ENCODE measurements around the gene PARD3. TPM values are rescaled to one million over a fixed set of nuclear protein-coding genes. Genes with fewer than 3 reads are reported as not detected.

Gene PARD3
- total RNA-seq, 1 donor from 2014 or later = 25.3 TPM

- DNase-seq (no peak), ATAC-seq (no peak)
- intact Hi-C loops (cut with micrococcal nuclease) = no loop called here
Observed at GRCh38 chr10:34152434-34152833, 662.7 kb downstream of the PARD3 start.

GRCh38 chr10:34151931-34152330 is 663.2 kb downstream of the PARD3 start:
- no peak for ATAC-seq
- intact Hi-C loops (cut with micrococcal nuclease) = no loop called here
- no peak for DNase-seq

- no peak for ATAC-seq
- DNase-seq = no peak
- intact Hi-C loops (cut with micrococcal nuclease) = no loop called here
Observed at GRCh38 chr10:34151481-34151880, 663.6 kb downstream of the PARD3 start.

- intact Hi-C loops (cut with micrococcal nuclease) = no loop called here
- DNase-seq (no peak), ATAC-seq (no peak)
Observed at GRCh38 chr10:34150103-34150502, 665.0 kb downstream of the PARD3 start.

GRCh38 chr10:34148305-34148657 is 666.8 kb downstream of the PARD3 start:
- no peak for ATAC-seq
- intact Hi-C loops (cut with micrococcal nuclease) = no loop called here
- no peak for DNase-seq

GRCh38 chr10:34147641-34148304 is 667.3 kb downstream of the PARD3 start:
- DNase-seq (no peak), ATAC-seq (no peak)
- intact Hi-C loops (cut with micrococcal nuclease) = no loop called here

- intact Hi-C loops (cut with micrococcal nuclease) = no loop called here
- ATAC-seq = no peak
- DNase-seq = no peak
Observed at GRCh38 chr10:34145715-34146114, 669.4 kb downstream of the PARD3 start.

- DNase-seq (no peak), ATAC-seq (no peak)
- intact Hi-C loops (cut with micrococcal nuclease) = no loop called here
Observed at GRCh38 chr10:34143466-34143865, 671.6 kb downstream of the PARD3 start.

- ATAC-seq (no peak), DNase-seq (no peak)
- intact Hi-C loops (cut with micrococcal nuclease) = no loop called here
Observed at GRCh38 chr10:34141032-34141680, 673.9 kb downstream of the PARD3 start.

GRCh38 chr10:34139559-34139958 is 675.5 kb downstream of the PARD3 start:
- DNase-seq = no peak
- intact Hi-C loops (cut with micrococcal nuclease) = no loop called here
- ATAC-seq = no peak

- intact Hi-C loops (cut with micrococcal nuclease) = no loop called here
- ATAC-seq (no peak), DNase-seq (no peak)
Observed at GRCh38 chr10:34137955-34138354, 677.1 kb downstream of the PARD3 start.

GRCh38 chr10:34137201-34137600 is 677.9 kb downstream of the PARD3 start:
- no peak for DNase-seq
- no peak for ATAC-seq
- intact Hi-C loops (cut with micrococcal nuclease) = no loop called here

- DNase-seq (no peak), ATAC-seq (no peak)
- intact Hi-C loops (cut with micrococcal nuclease) = no loop called here
Observed at GRCh38 chr10:34135515-34135914, 679.6 kb downstream of the PARD3 start.

GRCh38 chr10:34134602-34135001 is 680.5 kb downstream of the PARD3 start:
- intact Hi-C loops (cut with micrococcal nuclease) = no loop called here
- DNase-seq (no peak), ATAC-seq (no peak)

GRCh38 chr10:34133406-34133805 is 681.7 kb downstream of the PARD3 start:
- DNase-seq (no peak), ATAC-seq (no peak)
- intact Hi-C loops (cut with micrococcal nuclease) = no loop called here

- DNase-seq = no peak
- no peak for ATAC-seq
- intact Hi-C loops (cut with micrococcal nuclease) = no loop called here
Observed at GRCh38 chr10:34131152-34131551, 683.9 kb downstream of the PARD3 start.

- no peak for ATAC-seq
- DNase-seq = no peak
- intact Hi-C loops (cut with micrococcal nuclease) = no loop called here
Observed at GRCh38 chr10:34127676-34128075, 687.4 kb downstream of the PARD3 start.

GRCh38 chr10:34126371-34127151 is 688.5 kb downstream of the PARD3 start:
- DNase-seq (no peak), ATAC-seq (no peak)
- intact Hi-C loops (cut with micrococcal nuclease) = no loop called here

- intact Hi-C loops (cut with micrococcal nuclease) = no loop called here
- ATAC-seq (no peak), DNase-seq (no peak)
Observed at GRCh38 chr10:34125702-34126101, 689.4 kb downstream of the PARD3 start.

GRCh38 chr10:34124522-34125035 is 690.5 kb downstream of the PARD3 start:
- ATAC-seq = peak; percentile 68
- DNase-seq = no peak
- intact Hi-C loops (cut with micrococcal nuclease) = no loop called here
